Smooth muscle cell of the brain vasculature (primary cell): ENCODE measurements around the gene PIP5K1A.
A peak's percentile ranks its signal among the peaks of the same experiment; 100 is the strongest.
"Not testable (repeated sequence)": the region's sequence is repeated elsewhere in the genome, so short reads cannot be mapped to it uniquely, and the experiment has no call there.

ENCODE experiments used
- DNase-seq: peaks from one replicate; pipeline ENCODE4 v3.0.0-alpha.2; 2012; ENCODE audit warnings: low read depth, low spot score

PIP5K1A gene, protein sequence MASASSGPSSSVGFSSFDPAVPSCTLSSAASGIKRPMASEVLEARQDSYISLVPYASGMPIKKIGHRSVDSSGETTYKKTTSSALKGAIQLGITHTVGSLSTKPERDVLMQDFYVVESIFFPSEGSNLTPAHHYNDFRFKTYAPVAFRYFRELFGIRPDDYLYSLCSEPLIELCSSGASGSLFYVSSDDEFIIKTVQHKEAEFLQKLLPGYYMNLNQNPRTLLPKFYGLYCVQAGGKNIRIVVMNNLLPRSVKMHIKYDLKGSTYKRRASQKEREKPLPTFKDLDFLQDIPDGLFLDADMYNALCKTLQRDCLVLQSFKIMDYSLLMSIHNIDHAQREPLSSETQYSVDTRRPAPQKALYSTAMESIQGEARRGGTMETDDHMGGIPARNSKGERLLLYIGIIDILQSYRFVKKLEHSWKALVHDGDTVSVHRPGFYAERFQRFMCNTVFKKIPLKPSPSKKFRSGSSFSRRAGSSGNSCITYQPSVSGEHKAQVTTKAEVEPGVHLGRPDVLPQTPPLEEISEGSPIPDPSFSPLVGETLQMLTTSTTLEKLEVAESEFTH

GRCh38 chr1:151198254-151199127 lies at the start of gene PIP5K1A:
PIP5K1A (plus strand) TSS chr1:151198552; CDS start chr1:151198997, 445 bp downstream.
- DNase-seq: peak; percentile 94

- no peak for DNase-seq
These were observed 41.9 kb upstream of the PIP5K1A start, which contains the start of gene TNFAIP8L2 for GRCh38 chr1:151156515-151156819. TNFAIP8L2 (plus strand) TSS chr1:151156649; CDS start chr1:151158698, 2,049 bp downstream.

DNA sequence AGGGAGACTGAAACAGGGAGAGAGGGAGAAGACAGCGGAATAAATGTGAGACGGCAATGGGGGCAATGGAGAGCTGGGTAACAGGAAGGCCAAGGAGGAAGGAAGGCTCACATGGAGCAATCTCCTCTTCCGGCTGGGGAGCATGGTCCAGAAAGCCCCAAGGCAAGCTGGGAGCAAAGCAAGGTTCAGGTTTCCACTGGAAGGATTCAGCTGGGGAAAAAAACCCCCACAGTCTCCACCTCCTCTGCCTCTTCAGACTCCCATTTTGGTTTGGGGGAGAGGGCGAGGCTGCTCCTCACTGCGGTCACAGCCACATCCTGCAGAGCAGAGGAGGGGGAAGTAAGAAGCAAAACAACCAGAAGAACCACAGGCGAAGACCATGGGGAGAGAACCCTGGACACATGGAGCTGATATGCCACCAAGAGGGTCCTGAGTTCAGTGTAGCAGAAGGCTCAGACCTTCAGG lies 41.3 kb upstream of the PIP5K1A start:
- no peak for DNase-seq

GRCh38 chr1:151158326-151158725 lies 40.0 kb upstream of the PIP5K1A start:
- no peak for DNase-seq

- no peak for DNase-seq
These were observed 39.6 kb upstream of the PIP5K1A start for GRCh38 chr1:151158751-151159251.

DNA sequence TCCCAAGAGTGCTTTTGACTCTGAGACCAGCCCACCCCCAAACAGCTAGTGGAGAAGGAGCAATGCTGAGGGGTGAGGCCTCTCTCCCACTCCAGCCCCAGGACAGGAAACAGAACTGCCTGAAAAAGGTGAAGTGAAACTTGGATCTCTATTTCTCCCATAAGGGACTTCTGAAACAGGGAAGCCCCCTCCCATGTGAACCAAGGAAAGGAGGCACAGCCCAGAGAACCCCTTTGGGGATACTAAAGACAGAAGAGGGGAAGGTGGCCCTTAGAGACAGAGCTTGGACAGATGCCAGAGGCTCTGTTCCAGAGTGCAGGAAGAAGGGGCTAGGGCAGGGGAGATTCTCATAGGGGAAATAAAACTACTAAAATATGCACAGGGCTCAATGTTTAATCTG lies 39.0 kb upstream of the PIP5K1A start:
- no peak for DNase-seq

DNA sequence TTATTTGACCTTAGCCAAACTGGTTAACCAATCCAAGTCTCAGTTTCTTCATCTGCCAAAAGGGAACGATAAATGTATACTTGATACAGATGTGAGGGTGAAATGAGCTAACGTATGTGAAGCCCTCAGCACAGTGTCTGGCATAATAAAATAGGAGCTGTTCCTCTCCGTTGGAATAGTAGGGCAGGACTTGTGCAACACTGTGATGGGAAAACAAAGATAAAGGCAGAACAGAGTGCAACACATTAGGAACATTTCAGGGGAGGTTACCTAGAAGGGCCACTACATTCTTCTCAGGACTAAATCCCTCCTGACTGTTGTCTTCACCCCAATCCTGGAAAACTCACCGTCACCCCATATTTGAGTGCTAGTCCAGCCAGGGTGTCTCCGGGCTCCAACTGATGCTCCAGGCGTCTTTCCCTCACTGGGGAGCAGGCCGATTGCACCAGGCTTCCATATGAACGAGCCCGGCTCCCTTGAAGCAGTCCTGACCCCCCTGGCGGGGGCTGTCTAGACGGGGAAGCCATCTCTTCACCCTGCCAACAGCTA lies 33.5 kb upstream of the PIP5K1A start:
- no peak for DNase-seq

- no peak for DNase-seq
These were observed 33.0 kb upstream of the PIP5K1A start for GRCh38 chr1:151165281-151165737.

- DNase-seq: peak; percentile 96
These were observed 32.4 kb upstream of the PIP5K1A start, which contains the start of the genes LYSMD1 and SCNM1 for GRCh38 chr1:151165738-151166504. LYSMD1 (minus strand) TSS chr1:151165902; CDS start chr1:151165258, 644 bp downstream. SCNM1 (plus strand) TSS chr1:151166144; CDS start chr1:151166153, 9 bp downstream.

DNA sequence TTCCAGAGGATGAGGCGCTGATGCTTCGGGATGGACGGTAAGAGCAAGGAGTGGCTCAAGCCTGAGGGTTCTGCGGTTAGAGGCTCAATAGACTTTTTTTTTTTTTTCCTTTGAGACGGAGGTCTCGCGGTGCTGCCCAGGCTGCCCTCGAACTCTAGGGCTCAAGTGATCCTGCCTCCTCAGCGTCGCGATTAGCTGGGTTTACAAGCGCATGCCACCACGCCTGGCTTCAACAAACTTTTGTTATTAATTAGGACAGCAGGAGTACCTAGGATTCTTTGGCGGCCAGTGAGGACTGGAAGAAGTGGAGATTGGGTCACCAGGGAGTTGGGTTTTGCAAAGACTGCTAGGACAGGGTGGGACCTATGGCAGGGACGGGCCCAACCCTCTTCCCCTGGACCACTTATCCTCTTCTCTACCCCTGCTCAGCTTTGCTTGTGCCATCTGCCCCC lies 31.8 kb upstream of the PIP5K1A start:
- DNase-seq: no peak

GRCh38 chr1:151167116-151167515 lies 31.2 kb upstream of the PIP5K1A start:
- DNase-seq: no peak

- no peak for DNase-seq
These were observed 27.2 kb upstream of the PIP5K1A start for GRCh38 chr1:151171190-151171589.

DNA sequence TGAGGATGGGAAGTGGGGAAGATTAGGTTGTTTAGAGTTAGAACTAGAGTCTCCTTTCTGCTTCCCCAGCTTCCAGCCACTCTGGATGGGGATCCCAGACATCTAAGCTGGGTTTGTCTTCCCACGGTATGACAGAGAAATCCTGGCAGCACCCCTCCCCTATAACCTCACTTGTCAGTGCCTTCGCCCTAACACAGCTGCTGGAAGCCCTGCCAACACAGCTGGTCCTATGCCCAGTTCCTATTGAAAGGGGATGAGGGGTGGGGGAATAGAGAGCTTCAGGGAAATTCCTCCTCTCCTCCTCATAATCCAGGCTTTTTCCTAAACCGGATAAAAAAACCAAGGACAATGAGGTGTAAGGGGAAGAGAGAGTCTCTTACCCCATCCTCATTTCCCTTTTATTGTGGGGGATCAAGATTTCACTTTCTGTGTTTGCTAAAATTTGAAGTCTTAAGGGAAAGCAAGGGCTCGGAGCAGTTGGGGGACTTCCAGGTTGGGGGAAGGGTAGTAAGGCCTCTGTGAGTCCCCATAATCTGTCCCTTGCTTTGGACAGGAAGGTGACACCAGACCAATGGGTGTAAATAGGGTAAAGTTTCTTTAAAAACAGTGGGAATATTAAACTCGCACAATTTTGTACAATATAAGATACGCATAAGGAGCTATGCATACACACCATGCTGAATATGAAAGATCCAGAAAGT lies 23.2 kb upstream of the PIP5K1A start:
- DNase-seq: no peak

- DNase-seq: no peak
These were observed 22.5 kb upstream of the PIP5K1A start, which contains the start of gene TMOD4 for GRCh38 chr1:151175863-151176262. TMOD4 (minus strand) TSS chr1:151175981; CDS start chr1:151174875, 1,106 bp downstream.

DNA sequence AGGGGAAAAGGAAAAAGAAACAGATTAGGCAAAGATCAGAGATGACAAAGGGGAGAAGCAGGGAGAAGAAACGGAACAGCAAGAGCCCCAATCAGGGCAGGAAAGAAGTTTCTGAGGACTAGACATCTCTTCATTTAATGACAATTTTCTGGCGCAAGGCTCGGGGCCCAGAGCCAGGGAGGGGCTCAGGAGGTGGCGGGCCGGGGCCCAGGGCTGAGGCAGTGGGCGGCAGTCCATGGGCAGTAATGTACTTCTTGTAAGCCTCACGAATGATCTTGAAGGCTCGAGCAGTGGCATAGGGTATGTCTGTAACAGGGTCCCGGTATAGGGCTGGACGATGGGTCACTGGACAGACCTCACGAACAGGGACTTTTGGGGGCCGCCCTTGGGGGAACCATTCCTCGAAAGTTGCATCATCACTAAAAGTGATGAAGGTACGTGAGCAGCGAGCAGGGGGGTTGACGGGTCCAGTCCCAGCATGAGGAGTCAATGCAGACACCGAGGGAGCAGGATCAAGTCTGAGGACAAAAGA lies 21.8 kb upstream of the PIP5K1A start:
- no peak for DNase-seq

DNA sequence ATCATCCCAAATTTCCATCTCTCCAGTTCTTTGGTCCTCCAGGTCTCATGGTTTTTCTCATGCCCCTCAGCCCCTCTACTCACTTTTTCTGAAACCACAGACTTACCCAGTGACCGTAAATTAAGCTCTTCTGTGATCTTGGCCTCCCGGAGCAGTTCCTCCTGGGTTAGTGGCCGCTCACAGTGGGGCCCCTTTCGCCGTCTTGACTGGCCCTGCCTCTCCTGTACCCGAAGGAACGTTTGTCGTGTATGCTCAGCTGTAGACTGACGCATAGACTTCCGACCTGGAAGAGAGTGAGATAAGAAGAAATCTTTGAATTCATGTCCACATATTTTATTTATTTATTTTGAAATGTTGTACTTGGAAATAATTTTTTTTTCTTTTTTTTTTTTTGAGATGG lies 14.1 kb upstream of the PIP5K1A start:
- DNase-seq: no peak

GRCh38 chr1:151187205-151187604 lies 11.1 kb upstream of the PIP5K1A start:
- DNase-seq: no peak

GRCh38 chr1:151188667-151189066 lies 9.7 kb upstream of the PIP5K1A start:
- DNase-seq: not testable (repeated sequence)

DNA sequence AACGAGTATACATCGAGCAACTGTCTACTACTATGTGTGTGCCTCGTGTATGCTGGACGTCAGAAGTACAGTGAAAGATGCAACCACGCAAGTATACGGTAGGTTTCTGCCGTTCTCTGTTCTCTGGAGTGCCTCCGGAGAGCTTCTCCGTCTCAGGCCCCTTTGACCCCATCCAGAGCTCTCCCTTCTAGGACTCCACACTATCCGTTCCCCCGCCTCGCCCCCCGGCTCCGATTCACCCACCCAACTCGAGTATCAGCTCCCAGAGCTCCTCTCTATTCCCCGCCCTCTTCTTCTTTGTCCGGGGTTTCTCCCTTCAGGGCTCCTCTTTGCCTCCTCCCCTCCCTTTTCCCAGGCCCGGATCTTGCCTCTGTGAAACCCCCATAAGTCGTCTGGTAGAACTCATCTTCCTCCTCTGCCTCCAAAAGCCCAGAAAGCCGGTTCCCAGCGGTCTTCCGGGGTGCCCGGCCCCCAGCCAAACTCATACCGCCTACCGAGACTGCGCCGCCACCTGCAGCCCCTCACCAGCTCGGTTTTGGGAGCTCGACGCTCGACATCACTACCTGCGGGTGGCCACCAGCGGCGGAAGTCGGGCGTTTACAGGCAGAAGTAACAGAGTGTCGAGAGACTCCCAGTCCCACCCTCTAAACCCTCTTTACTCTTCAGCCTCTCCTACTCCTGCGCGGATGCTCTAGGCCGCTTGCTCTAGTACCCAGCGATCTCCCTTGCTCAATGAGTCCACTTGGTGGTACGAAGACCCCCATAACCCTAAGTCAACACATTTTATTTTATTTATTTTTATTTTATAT lies 8.5 kb upstream of the PIP5K1A start, which contains the start of gene VPS72:
TSS of gene VPS72 (minus strand) at position 561 of the 809 bp plus-strand sequence. CDS start at position 485, 76 bp downstream.
- peak; percentile 58 for DNase-seq
